Right ventricle myocardium inferior (tissue), 1 donor: ENCODE measurements around the gene EPB41L3. TPM values are rescaled to one million over a fixed set of nuclear protein-coding genes. Genes with fewer than 3 reads are reported as not detected.

Experiments
- ATAC-seq: fragments of 200-7000 bp; cut with Tn5 transposase; one replicate; pipeline ENCODE4 v1.9.1; 2020; ENCODE audit warnings: mild to moderate bottlenecking, moderate library complexity
- DNase-seq: peaks from one replicate; pipeline ENCODE4 v3.0.0; 2021; ENCODE audit errors: missing footprints
- intact Hi-C: fragments of 100-400 bp; cut with DNase I; formaldehyde crosslinking; loops from one replicate; pipeline ENCODE4 v1.11.0; 2022
- total RNA-seq: library from RNA; stranded (reverse); fragmentation: NEBNext Ultra II Directional; extraction: Animal tissue kit (Norgen Biotek cat#: 25700); gene quantifications from one replicate; pipeline ENCODE4 v1.2.1, GENCODE V29; 2021
- donor health status: DM: no; HTN: yes; CAD: no; lungs with severe emphysema.

Gene EPB41L3
- total RNA-seq, 1 donor from 2014 or later, result 10.5 TPM

- intact Hi-C loops, result no loop called here
- ATAC-seq, result peak; percentile 93
- peak; percentile 82 for DNase-seq
These were observed 80.4 kb downstream of the EPB41L3 start for GRCh38 chr18:5463390-5463789.

- no peak for DNase-seq
- no peak for ATAC-seq
- intact Hi-C loops, result no loop called here
These were observed 81.6 kb downstream of the EPB41L3 start for GRCh38 chr18:5462227-5462626.

GRCh38 chr18:5461041-5461440 lies 82.8 kb downstream of the EPB41L3 start:
- intact Hi-C loops, result no loop called here
- ATAC-seq, result no peak
- DNase-seq, result no peak

- DNase-seq (no peak), ATAC-seq (no peak)
- intact Hi-C loops, result no loop called here
These were observed 86.3 kb downstream of the EPB41L3 start for GRCh38 chr18:5457462-5457957.

- intact Hi-C loops, result no loop called here
- DNase-seq, result no peak
- peak; percentile 86 for ATAC-seq
These were observed 87.0 kb downstream of the EPB41L3 start for GRCh38 chr18:5456577-5457461.

- intact Hi-C loops, result no loop called here
These were observed 88.1 kb downstream of the EPB41L3 start for GRCh38 chr18:5455674-5456073.

GRCh38 chr18:5452943-5453443 lies 90.8 kb downstream of the EPB41L3 start:
- no peak for DNase-seq
- no peak for ATAC-seq
- intact Hi-C loops, result no loop called here

More at GRCh38 chr18:5455674-5456073, 88.1 kb downstream of the EPB41L3 start:
- DNase-seq, result no peak
- no peak for ATAC-seq

- intact Hi-C loops, result no loop called here
- ATAC-seq (no peak), DNase-seq (no peak)
These were observed 91.9 kb downstream of the EPB41L3 start for GRCh38 chr18:5451871-5452270.

GRCh38 chr18:5451150-5451549 lies 92.6 kb downstream of the EPB41L3 start:
- no peak for DNase-seq
- intact Hi-C loops, result no loop called here
- ATAC-seq, result no peak

- intact Hi-C loops, result no loop called here
- ATAC-seq (no peak), DNase-seq (no peak)
These were observed 93.8 kb downstream of the EPB41L3 start for GRCh38 chr18:5449858-5450509.

- ATAC-seq, result no peak
- no peak for DNase-seq
- intact Hi-C loops, result no loop called here
These were observed 96.4 kb downstream of the EPB41L3 start for GRCh38 chr18:5447442-5447841.

- ATAC-seq, result no peak
- intact Hi-C loops, result no loop called here
These were observed 99.0 kb downstream of the EPB41L3 start for GRCh38 chr18:5444847-5445246.

GRCh38 chr18:5444269-5444668 lies 99.5 kb downstream of the EPB41L3 start:
- DNase-seq (no peak), ATAC-seq (no peak)
- intact Hi-C loops, result no loop called here

More at GRCh38 chr18:5444847-5445246, 99.0 kb downstream of the EPB41L3 start:
- DNase-seq, result no peak

GRCh38 chr18:5439986-5440696 lies 103.7 kb downstream of the EPB41L3 start:
- DNase-seq, result no peak
- intact Hi-C loops, result no loop called here
- ATAC-seq, result peak; percentile 37

GRCh38 chr18:5434425-5434824 lies 109.4 kb downstream of the EPB41L3 start:
- intact Hi-C loops, result no loop called here
- no peak for DNase-seq
- ATAC-seq, result no peak

- ATAC-seq (no peak), DNase-seq (no peak)
- intact Hi-C loops, result no loop called here
These were observed 111.8 kb downstream of the EPB41L3 start for GRCh38 chr18:5431836-5432575.

GRCh38 chr18:5430131-5430530 lies 113.7 kb downstream of the EPB41L3 start:
- ATAC-seq (no peak), DNase-seq (no peak)
- intact Hi-C loops, result no loop called here

GRCh38 chr18:5429681-5430080 lies 114.1 kb downstream of the EPB41L3 start:
- DNase-seq, result no peak
- no peak for ATAC-seq
- intact Hi-C loops, result no loop called here

GRCh38 chr18:5425721-5426120 lies 118.1 kb downstream of the EPB41L3 start:
- intact Hi-C loops, result no loop called here
- ATAC-seq, result no peak
- DNase-seq, result no peak
